Nucleus accumbens (tissue), 56 donors: ENCODE results near the gene NOX5.

Experiments
- DNase-seq, 56 donors: peaks; one replicate each; lab custom pipeline; 2025; lab: John Stamatoyannopoulos, UW

NOX5 gene

DNA sequence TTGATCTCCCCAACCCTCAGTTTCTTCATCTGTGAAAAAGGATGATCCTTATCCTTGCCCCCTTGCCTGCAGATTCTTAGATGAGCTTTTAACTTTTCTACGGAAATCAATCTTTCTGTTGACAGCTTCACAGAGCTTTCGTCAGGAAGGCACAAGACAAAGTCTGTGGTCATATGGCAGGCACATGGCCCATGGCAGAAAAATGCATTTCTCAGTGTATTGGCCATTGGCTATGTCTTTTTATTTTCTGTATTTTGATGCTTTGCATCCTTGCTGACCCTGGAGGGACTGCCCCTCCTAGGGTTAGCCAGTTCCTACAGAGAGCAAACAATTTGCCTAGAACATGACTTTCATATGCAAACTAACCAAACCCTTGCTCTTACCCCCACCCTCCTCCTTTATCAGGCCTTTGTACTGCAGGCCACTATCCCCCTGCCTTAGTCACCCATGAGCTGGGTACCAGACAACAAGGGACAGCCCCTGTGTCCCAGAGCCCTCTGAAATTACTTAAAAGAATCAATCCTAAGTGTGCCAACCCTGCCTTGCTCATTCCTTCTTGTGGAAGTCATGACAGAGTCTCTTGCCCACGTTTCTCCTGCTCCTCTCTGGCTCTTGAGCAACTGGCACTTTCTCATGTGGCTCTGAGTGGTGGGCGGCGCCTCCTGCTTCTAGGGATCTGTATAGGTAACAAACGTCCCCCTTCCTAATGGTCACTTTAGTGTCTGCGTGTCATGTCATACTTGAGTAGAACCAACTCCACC, 24.1 kb upstream of the NOX5 start:
- no peak for DNase-seq

DNA sequence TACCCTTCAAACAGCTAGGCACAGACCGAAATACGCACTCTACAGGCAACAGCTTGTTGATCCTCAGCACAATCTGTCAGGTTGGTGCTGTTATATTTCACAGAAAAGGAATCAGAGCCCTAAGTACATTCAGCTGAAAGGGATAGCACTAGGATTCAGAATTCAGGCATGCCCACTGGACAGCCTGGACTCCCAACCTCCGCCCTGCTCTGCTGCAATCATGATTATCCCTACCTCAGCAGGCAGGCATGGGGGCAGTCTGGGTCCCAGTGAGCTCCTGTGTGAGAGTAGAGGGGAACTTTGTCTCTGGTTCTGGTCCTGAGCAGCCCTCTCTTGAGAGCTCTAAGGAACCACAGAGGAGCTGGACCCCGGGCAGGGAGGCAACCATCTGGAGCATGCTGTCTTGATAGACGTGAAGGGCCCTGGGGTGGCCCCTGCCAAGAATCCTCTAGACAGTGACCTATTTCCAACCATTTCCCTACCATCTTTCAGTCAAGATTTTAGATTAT, 23.4 kb upstream of the NOX5 start:
- DNase-seq: no peak

DNA sequence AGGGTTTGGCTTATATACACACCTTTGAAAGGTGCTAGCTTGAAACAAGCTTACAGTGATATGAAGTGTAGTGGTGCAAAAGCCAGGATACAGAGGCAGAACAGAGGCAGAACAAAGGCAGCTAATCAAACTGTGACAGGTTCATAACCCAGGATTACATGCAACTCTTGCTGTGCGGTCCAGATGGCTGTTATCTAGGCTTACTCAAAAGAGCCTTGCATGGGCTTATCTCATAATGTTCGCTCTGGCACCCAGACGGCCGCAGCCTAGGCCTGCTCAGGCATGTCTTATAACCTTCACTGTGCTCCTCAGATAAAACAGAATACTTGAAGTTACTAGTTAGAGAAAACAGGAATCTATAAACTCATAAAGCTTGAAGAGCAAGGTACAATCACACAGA, 22.8 kb upstream of the NOX5 start:
- DNase-seq: no peak

DNA sequence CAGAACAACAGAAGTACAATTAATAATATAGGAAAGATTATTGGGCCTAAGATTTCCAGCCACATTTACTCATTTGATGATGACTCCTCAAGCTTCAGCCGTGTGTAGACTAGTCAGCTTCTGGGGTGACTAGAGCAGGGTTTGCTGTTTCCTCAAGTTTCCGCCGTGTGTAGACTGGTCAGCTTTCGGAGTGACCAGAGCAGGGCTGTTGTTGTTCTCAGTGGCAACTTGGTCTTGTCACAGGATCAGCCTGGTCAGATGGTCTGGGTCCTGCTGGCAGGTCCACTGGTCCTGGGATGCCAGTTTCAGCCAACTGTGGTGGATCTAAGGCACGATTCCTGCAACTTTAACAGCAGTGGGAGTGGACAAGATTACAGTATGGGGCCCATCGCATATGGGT, 21.8 kb upstream of the NOX5 start:
- no peak for DNase-seq

DNA sequence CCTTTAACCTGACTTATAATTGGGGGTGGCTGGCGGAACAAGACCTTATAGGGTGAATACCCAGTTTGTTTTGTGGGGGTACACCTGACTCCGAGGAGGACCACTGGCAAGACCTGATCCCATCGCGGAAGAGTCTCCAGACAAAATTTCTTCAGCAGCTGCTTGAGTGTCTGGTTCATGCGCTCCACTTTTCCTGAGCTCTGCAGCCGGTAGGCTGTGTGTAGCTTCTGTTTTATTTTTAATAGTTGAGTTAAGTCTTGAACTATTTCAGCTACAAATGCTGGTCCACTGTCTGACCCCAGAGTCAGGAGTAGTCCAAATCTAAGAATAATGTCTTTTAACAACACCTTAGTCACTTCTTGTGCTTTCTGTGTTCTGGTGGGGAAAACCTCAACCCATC, 21.2 kb upstream of the NOX5 start:
- DNase-seq: no peak

DNA sequence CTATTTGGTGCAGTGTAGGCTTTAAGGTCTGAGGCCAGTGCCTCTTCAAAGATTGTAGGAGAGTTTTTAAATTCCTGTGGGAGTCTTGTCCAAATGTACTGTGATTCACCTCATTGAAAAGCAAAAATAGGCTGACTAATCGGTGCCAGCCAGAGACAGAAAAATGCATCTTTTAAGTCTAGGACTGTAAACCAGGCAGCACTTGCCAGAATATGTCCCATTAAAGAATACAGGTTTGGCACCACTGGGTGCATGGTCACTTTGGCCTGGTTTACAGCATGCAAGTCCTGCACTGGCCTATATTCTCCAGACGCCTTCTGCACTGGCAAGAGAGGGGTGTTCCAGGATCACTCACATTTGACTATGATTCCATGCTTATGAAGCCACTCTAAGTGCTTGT, 20.3 kb upstream of the NOX5 start:
- DNase-seq: no peak

DNA sequence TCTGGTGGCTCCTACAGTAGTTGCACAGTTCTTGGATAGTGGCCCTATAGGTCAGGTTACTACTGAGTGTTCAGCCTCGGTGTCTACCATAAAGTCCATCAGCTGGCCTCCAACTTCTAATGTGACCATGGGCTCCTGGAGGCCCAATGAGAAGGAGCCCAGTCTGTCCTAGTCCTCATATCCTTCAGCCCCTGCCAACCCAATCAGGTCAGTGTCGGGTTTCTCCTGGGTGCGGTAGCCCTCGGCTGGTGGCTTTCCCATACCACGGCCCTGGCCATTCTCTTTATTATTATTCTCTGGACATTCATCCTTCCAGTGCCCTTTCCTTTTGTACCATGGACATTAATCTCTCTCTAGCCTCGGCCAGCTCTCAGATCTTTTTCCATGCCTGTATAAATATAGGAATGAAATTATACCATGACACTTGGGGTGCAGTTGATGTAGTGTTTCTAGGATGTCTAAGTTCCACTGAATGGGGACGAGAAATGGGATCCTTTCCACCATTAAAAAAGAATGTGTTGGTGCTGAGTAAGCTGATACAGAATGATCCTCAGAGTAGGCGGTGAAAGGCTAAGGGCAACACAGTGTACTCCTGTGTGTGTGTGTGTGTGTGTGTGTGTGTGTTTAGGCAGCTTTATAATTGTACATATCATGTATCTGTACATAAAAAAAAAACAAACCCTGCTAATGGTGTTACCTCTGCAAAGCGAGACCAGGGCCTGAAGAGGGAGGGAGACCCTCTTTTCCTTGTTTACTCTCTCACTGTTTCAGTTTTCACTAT, 19.3 kb upstream of the NOX5 start:
- no peak for DNase-seq

DNA sequence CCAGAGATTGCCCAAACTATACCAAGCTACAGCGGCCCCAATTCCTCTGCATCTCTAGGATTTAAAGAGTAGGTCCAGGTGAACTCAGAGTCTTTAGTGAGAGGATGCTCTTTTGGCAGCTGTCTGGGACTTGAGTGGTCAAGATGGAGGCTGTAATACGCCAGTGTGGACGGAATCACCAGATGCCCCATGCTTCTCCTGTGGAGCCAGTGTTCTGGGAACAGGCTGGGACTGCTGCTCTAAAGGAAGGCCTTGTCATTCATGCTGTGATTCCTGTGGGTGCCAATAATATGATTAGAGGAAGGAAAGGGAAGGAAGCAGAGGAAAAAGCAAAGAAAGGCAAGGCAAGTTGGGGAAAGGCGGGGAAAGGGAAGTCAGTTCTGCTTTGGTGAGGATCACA, 17.4 kb upstream of the NOX5 start:
- DNase-seq: no peak

DNA sequence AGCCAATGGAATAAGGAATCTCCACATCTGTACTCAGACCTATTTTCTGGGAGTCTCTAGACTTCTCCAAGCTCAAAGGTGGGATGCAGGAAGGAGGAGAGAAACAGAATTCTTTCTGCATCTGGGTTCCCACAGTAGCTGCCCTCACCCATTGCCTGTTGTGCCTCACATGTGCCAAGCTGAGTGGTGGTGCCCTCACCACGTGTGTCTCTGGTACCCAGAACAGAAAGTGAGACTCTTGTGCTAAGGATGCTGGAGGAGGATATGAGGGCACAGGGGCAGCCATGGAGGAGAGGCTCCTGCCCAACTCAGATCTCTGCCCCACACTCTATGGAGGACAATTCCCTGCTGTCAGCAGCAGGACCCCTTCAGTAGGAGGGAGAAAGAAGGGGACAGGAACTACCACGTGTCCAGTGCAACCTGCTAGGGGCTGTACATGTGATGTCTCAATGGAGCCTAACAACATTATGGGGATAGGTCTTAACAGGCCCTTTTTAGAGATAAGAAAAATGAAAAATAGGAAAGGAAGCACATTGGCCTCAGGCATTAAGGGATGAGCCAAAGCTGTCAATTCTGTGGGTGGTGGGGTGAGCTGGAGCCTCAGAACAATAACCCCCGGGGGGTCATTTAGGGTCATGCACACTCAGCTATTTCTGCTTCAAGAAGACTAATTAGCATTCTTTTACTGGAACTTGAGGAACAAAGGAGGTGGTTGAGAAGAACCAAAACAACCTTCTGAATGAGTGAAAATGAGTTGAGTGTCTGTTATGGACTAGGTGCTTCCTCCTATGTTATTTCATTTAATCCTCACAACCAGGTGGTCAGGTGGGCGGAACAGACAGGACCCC, 16.3 kb upstream of the NOX5 start:
- no peak for DNase-seq

DNA sequence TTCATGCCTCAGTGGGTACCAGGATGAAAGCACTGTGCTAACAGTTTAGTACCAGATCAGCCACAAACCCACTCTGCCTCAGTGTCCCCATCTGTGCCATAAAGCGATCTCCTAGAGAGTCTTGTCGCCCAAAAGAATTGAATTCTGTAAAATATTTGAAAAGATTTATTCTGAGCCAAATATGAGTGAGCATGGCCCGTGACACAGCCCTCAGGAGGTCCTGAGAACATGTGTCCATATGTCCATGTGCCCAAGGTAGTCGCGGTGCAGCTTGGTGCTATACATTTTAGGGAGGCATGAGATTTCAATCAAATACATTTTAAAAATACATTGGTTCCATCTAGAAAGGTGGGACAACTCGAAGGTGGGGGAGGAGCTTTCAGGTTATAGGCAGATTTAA, 15.4 kb upstream of the NOX5 start:
- DNase-seq: no peak

DNA sequence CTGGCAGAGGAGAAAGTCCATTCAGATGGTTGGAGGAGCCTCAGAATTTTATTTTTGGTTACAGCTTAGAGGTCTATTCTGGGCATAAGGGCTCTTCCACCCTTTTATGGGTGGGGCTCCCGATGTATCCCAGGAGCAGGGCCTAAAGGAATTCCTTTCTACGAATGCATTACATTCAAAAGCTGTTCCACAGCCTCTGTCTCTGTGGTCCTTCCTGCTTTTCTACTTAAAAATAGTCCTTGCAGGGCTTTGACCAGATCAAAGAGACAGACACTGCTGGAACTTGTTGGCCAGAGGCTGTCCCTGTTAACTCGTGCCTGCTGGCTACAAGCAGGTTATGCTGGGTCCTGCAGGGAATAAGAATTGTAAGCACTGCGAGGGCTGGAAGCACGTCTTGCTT, 14.4 kb upstream of the NOX5 start:
- DNase-seq: no peak

DNA sequence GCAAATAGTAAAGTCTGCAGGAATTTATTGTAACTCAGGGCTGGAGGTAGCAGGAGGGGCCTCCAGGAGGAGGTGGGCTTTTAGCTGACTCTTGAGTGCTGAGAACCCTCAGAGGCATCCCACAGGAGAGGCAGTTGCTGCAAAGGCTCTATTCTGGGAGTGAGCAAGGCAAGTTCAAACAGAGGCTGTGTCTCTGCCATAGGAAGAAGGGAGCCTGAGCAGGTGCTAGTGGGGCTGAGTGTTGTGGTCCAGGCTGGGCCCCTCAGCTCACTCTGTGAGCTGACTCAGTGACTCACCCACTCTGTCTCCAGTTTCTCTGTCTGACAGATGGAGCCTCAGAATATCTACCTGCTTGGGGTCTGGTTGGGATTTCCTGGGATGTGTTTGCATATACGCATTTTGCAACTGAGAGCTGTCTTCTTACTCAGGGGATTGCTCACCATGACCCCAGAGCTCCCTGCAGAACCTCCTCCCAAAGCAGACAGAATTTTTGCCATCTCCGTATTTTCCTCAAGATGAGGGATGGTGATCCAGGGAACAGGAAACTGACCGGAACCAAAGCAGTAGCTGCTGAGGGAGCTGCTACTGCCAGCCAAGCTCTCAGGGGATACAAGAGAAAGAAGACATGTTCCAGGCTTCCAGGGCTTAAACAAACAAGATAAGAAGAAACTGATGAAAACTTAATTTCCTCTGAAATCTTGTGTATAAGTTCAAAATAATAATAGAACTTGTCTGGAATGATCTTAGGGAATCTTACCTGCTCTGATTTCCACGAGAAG, 13.6 kb upstream of the NOX5 start:
- no peak for DNase-seq

DNA sequence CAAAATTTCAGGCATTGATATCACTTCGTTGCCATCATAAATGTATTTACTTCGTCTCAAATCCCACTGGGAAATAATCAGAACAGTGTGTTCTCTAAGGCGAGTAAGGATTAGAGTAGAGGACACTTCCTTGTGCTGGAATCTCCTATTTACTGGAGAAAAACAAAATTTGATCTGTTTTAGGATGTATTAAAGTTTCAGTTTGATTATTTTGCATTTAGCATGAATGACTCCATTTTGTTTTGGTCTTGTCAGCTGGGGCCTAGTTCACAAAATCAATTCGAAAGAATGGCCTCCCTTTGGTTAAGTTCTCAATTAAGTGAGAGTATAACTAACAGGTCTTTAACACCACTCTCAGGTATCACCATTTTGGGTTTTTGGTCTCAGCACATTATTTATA, 11.7 kb upstream of the NOX5 start:
- no peak for DNase-seq

DNA sequence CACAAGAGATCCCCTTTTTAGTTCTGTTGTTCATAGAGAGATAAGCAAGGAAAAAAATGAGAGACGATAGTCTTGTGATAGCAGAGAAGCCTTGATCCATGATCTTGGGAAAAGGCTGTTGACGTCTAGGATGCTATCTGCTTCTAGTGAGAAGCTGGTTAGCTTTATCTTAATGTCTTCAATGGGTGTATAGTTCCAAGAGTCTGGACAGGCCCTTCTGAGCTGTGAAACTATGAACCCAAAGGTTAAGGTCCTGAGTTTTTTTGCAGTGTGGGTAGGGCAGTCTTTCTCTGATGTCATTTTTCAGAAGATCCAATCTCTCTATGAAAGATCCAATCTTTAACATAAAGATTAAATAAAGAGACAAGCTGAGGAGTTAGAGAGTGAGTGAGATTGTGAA, 10.5 kb upstream of the NOX5 start:
- DNase-seq: no peak

DNA sequence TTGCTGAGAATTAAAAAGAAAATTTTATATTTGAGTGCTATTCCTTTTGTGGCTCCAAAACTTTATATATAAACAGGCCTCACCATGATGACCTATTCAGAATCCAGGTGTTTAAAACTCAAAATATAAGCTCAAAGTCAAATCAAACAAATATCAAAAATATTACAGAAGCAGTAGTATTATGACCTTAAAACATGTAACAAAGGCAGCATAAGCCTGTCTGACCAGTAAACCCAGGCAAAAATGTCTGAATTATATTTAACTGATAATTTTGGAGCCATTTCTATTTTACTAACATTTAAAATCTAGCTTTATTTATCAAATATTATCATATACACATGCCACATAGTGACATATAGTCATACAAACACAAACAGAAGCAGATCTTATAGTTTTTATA, 6.4 kb upstream of the NOX5 start:
- no peak for DNase-seq

DNA sequence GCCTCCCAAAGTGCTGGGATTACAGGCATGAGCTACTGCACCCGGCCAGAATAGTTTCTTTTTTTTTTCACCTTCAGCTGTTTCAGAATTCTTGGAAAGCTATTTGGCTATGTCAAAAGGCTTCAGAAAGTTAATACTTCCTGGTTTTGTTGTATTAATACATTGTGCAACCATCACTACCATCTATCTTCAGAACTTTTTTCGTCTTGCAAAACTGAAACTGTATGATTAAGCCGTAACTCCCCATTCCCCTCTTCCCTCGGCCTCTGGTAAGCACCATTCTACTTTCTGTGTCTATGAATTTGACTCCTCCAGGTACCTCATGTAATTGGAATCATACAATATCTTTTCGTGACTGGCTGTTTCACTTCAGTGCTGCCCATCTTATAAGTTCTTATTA, 5.2 kb upstream of the NOX5 start:
- DNase-seq: no peak

DNA sequence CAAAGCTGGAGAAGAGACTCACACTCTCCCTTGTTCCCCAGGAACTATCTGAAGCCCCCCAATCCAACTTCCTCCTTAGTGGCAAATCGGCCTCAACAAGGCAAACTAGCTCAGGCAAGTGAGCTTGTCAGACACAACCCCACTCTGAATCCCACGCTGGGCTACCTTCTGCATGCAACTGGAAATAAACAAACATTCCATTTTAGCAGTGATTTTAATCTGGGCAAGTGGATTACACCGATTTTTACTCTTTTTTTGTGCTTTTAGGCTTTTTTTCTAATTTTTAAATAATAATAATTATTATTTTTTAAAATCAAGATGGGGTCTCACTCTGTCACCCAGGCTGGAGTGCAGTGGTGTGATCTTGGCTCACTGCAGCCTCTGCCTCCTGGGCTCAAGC, 2.9 kb upstream of the NOX5 start:
- no peak for DNase-seq

DNA sequence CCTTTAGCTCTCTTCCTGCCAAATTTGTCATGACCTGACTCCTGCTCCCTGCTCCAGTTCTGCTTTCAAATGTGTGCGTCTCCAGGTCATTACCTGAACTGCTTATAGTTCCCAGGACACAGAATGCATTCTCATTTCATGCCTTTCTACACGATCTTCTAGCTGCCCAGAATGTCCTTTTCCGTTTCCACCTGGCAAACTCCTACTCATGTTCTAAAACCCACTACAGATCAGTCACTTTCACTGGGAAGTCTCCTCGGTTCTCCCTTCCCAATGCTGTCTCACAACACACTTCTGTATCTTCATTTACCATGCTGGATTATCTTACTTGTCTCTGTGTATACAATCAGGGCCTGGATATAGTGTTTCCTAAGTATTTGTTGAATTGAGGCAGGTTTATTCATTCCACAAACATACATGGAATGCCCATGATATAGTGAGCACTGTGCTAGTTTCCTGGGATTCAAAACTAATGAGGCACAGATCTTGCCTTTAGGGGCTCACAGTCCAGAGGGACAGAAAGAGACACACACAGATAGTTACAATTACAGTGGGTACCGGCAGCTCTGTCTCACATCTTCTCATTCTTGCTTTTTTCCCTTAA, 1.6 kb upstream of the NOX5 start:
- DNase-seq: no peak

DNA sequence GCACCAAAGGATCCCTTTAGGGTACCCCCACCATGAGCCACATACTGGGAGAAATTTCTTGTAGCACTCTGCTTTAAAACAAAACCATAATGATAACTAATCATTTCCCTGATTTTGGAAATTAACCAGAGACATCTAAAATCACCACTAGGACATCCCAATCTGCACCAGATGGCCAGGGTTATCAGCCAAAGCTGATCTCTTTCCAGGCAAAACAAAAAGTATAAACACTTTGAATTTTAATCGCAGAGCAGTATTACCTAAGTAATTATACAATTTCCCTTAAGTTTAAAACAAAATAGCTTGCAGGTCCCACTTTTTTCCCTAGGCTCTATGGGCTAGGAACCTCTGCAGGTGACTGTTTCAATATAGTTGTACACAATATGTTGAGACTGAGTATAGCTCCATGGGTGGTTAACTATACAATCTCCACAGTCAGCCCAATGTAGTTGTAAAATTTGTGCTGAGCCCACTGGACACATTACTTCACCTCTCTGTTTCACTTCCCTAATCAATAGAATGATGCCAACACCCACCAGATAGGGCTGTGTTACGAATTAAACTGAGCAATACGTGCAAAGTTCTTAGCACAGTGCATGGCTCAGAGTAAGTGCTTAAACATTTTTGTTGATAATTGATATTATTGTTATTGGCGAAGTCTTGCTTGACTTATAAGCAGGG, 629 bp upstream of the NOX5 start:
- no peak for DNase-seq
